ENCODE results near the gene PLEKHA1. TPM values are rescaled to one million over a fixed set of nuclear protein-coding genes. Genes with fewer than 3 reads are reported as not detected.

PLEKHA1 gene
- total RNA-seq, 1 donor from 2014 or later, result 38.2 TPM

DNA sequence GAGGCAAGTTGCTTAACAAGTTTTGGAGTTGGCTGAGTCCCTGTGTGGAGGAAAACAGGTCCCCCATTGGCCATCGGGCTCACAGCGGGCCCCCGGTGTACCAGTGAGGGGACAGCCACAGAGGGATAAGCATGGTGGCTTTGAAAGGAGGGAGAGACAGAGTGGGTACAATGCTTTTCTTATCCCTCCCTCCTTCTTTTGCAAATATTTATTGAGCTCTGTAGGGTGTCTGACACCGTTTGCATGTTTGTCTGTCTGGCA is 89.7 kb downstream of the PLEKHA1 start:
- Mint-ChIP-seq H3K27me3 (ENCODE audit: unreplicated experiment) (peaks cover 10% of the 10 kb centered on the region), H3K36me3 (ENCODE audit: low read depth, unreplicated experiment) (peaks cover 6% of the 10 kb centered on the region), H3K9me3 (ENCODE audit: unreplicated experiment) (no peaks in the 10 kb centered on the region), H3K4me3 (ENCODE audit: unreplicated experiment) (no peak overlapping the region), H3K27ac (ENCODE audit: unreplicated experiment) (no peak overlapping the region), H3K4me1 (ENCODE audit: unreplicated experiment) (peaks cover 11% of the 10 kb centered on the region)
- TF ChIP-seq, protein P1, sequence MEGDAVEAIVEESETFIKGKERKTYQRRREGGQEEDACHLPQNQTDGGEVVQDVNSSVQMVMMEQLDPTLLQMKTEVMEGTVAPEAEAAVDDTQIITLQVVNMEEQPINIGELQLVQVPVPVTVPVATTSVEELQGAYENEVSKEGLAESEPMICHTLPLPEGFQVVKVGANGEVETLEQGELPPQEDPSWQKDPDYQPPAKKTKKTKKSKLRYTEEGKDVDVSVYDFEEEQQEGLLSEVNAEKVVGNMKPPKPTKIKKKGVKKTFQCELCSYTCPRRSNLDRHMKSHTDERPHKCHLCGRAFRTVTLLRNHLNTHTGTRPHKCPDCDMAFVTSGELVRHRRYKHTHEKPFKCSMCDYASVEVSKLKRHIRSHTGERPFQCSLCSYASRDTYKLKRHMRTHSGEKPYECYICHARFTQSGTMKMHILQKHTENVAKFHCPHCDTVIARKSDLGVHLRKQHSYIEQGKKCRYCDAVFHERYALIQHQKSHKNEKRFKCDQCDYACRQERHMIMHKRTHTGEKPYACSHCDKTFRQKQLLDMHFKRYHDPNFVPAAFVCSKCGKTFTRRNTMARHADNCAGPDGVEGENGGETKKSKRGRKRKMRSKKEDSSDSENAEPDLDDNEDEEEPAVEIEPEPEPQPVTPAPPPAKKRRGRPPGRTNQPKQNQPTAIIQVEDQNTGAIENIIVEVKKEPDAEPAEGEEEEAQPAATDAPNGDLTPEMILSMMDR (IDR thresholded peaks at IDR 0.05; ENCODE audit: unreplicated experiment), result no peak
- no peak for DNase-seq (ENCODE audit: low spot score)

DNA sequence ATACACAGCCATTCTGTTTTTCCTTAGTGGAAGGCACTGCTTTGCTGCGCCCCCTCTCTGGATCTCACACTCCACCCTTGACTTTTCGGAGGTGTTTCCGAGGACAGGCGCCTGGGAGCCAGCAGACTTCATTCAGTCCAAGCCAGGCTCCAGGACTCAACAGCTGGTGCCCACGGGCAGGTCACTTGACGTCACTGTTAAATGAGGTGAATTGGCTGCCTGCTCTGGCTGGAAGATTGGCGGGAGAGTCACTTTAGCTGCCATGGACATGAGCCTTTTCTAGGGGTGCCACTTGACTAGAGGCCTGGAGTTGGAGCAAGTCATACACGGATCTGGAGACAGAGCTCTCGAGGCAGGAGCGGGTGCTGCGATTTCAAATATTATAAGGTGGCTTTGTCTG is 90.1 kb downstream of the PLEKHA1 start:
- Mint-ChIP-seq H3K9me3 (ENCODE audit: unreplicated experiment) (no peaks in the 10 kb centered on the region), H3K4me1 (ENCODE audit: unreplicated experiment) (peaks cover 11% of the 10 kb centered on the region), H3K27ac (ENCODE audit: unreplicated experiment) (no peak overlapping the region), H3K36me3 (ENCODE audit: low read depth, unreplicated experiment) (peaks cover 6% of the 10 kb centered on the region), H3K4me3 (ENCODE audit: unreplicated experiment) (no peak overlapping the region), H3K27me3 (ENCODE audit: unreplicated experiment) (peaks cover 10% of the 10 kb centered on the region)
- TF ChIP-seq, protein P1 (IDR thresholded peaks at IDR 0.05; ENCODE audit: unreplicated experiment), result no peak
- DNase-seq (ENCODE audit: low spot score), result no peak

DNA sequence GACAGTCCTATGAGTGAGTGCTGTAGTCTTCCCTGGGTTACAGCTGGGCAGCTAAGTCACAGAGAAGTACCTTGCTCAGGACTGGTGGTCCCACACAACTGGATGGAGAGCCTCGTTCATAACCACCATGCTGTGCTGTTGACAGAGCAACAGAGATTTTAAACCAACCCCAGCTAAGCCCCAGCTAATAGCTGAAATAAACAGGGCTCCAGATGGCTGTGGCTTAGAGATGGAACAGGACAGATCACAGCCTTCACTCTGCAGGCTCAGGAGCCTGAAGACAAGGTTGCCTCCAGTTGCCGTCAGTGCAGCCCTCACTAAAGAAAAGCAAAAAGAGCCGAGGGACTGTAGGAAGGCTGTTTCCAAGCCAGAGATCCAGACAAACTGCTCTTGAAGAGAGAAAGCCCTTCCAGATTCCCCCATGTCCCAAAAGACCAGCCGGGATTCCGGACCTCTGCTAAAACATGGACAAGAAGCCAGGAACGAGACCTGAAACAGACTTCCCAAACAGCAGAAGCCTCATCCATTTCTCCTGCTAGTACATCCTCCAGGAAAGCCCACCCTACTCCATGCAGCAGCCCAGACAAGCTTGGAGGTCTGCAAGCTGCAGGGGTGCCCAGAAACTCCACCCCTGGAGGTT is 91.0 kb downstream of the PLEKHA1 start:
- no peak for DNase-seq (ENCODE audit: low spot score)
- TF ChIP-seq, protein P1 (IDR thresholded peaks at IDR 0.05; ENCODE audit: unreplicated experiment), result no peak
- H3K4me1 Mint-ChIP-seq (ENCODE audit: unreplicated experiment), result peaks cover 11% of the 10 kb centered on the region

DNA sequence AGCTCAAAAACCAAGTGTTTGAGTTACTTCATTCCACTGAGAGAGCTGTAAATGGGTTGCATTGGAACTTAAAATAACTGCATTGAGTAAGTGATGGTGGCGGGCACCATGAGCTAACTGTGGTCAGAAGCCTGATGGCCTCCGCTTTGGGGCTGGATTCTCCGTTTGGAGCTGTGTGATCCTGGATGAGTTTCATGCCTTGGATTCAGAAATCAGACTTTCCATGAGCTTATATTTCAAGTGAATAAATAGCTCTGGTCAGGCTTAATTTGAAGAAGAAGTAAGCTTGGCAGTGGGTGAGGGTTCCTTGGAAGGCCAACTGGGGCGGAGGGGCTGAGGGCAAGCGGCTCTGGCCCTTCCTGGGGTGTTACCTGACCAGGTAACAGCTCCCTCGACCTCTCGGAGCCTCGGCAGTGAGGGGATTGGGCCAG is 92.5 kb downstream of the PLEKHA1 start:
- Mint-ChIP-seq H3K27me3 (ENCODE audit: unreplicated experiment) (peaks cover 8% of the 10 kb centered on the region), H3K4me1 (ENCODE audit: unreplicated experiment) (peaks cover 11% of the 10 kb centered on the region), H3K9me3 (ENCODE audit: unreplicated experiment) (no peaks in the 10 kb centered on the region), H3K4me3 (ENCODE audit: unreplicated experiment) (no peak overlapping the region), H3K36me3 (ENCODE audit: low read depth, unreplicated experiment) (peaks cover 6% of the 10 kb centered on the region), H3K27ac (ENCODE audit: unreplicated experiment) (no peak overlapping the region)
- no peak for DNase-seq (ENCODE audit: low spot score)
- TF ChIP-seq, protein P1 (IDR thresholded peaks at IDR 0.05; ENCODE audit: unreplicated experiment), result no peak

More for the DNA sequence above, 91.0 kb downstream of the PLEKHA1 start:
- H3K4me3 Mint-ChIP-seq (ENCODE audit: unreplicated experiment), result no peak overlapping the region
- H3K27me3 Mint-ChIP-seq (ENCODE audit: unreplicated experiment), result peaks cover 8% of the 10 kb centered on the region
- H3K27ac Mint-ChIP-seq (ENCODE audit: unreplicated experiment), result no peak overlapping the region
- peaks cover 6% of the 10 kb centered on the region for H3K36me3 Mint-ChIP-seq (ENCODE audit: low read depth, unreplicated experiment)
- H3K9me3 Mint-ChIP-seq (ENCODE audit: unreplicated experiment), result no peaks in the 10 kb centered on the region

DNA sequence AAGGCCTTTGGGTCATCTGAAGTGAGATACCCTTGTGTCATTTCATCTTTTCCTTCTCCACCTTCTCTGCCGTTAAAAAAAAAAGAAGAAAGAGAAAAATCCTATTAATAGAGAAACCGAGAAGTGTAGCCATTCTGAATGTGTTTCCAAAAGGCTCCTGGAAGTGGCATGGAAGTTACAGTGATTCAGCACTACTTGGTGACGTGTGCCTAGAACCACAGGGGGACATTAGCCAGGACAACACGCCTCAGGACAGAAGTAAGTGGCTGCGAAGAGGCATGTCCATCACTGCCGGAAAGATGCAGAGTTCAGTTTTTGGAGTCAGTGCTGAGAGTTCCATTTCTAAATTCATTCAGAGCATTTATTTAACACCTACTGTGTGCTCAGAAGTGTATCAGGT is 93.2 kb downstream of the PLEKHA1 start:
- Mint-ChIP-seq H3K4me1 (ENCODE audit: unreplicated experiment) (peaks cover 8% of the 10 kb centered on the region), H3K27me3 (ENCODE audit: unreplicated experiment) (peaks cover 6% of the 10 kb centered on the region), H3K4me3 (ENCODE audit: unreplicated experiment) (no peak overlapping the region), H3K9me3 (ENCODE audit: unreplicated experiment) (no peaks in the 10 kb centered on the region), H3K27ac (ENCODE audit: unreplicated experiment) (no peak overlapping the region), H3K36me3 (ENCODE audit: low read depth, unreplicated experiment) (peaks cover 6% of the 10 kb centered on the region)
- TF ChIP-seq, protein P1 (IDR thresholded peaks at IDR 0.05; ENCODE audit: unreplicated experiment), result no peak
- DNase-seq (ENCODE audit: low spot score), result no peak

Data from endothelial cell (in vitro differentiated cells).